HG03025 (cell line): Measurements from ENCODE around the gene FHOD3.
"Not testable (repeated sequence)": the region's sequence is repeated elsewhere in the genome, so short reads cannot be mapped to it uniquely, and the experiment has no call there.

ENCODE experiments used
- ATAC-seq: cut with Tn5 transposase; IDR thresholded peaks from one replicate; pipeline ENCODE4 v1.9.1; 2021; ENCODE audit warnings: mild to moderate bottlenecking, moderate library complexity; ENCODE audit not compliant: unreplicated experiment, low FRiP score

The FHOD3 gene

DNA sequence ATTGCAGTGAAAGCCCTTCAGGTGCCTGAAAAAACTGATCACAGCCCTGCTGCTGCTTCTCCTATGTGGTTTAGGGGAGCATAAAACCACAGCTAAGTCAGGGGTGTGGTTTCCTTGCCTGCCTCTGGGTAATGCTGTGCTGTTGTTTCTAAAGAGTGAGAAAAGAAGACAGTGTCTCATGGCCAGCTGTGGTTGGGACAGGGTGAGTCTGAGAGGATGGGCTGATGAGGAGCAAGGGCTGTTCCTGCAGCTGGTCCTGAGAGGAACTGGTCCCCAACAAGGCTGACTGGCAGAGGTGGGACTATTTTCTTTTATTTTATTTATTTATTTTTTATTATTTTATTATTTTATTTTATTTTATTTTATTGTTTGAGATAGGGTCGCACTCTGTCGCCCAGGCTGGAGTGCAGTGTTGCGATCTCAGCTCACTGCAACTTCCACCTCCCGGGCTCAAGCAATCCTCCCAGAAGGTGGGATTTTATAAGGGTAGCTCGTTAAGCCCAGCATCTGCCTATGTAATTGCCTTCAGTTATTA is 236.7 kb downstream of the FHOD3 start:
- ATAC-seq, result no peak

DNA sequence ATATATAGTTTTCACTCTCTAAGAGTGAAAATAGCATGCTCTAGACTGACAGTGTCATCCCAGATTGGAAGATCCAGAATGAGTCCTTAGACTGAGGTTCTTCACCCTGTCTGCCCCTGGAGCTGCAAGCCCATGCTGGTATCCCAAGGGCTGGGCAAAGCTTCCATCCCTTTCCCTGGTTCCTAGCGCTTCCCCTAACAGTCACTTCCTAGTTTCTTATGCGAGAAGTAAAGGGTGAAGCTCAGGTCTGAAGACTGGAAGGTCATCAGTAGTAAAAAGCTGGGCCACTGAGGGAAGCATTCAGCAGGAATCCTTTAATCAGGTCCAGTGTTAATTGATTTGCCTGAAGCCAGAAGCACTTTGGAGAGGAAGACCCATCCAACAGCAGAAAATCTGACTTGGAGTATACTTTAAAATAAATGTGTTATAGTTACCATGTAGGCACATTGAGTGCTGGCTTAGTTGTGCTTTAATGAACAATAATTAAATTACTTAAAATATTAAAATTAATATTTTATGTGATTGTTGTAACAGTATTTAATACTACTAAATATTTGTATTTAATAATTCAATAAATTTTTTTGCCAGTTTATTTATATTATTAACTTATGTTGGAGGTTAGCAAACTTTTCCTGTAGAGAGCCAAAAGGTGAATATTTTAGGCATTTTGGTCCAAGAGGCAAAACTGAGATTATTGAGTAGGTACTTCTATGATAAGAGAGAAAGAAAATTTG is 237.9 kb downstream of the FHOD3 start:
- ATAC-seq, result no peak

GRCh38 chr18:36536426-36536825 is 238.9 kb downstream of the FHOD3 start:
- no peak for ATAC-seq

- ATAC-seq, result no peak
These were observed 239.8 kb downstream of the FHOD3 start for GRCh38 chr18:36537289-36537688.

DNA sequence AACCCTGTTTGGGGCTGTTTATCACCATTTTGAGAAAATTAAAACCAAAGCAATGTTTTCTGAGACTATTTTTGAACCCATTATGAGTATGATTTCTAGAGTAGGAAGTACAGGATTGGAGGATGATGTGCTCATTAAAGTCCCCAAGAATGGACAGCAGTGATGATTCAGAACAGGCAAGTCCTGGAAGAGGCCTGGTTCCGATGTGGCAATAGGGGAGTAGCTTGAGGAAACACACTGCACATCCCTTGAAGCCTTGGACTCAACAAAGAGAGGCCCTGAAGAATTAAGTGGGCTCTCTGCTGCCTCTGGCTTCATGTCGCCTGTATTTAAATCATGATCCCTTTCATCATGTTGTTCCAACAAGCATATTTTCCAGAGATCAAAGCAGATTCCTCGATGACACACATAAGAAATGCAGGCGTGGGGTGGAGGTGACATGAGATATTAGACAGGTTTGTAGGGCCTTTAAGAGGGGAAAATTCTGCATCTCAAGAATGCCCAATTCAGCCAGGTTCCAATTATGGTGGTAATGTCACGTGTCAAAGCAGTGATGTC is 242.2 kb downstream of the FHOD3 start:
- no peak for ATAC-seq

GRCh38 chr18:36543030-36543429 is 245.5 kb downstream of the FHOD3 start:
- ATAC-seq, result no peak

- no peak for ATAC-seq
These were observed 246.6 kb downstream of the FHOD3 start for GRCh38 chr18:36543991-36544725.

GRCh38 chr18:36545821-36546427 is 248.4 kb downstream of the FHOD3 start:
- no peak for ATAC-seq

GRCh38 chr18:36546876-36547275 is 249.4 kb downstream of the FHOD3 start:
- no peak for ATAC-seq

- no peak for ATAC-seq
These were observed 250.0 kb downstream of the FHOD3 start for GRCh38 chr18:36547544-36547943.

DNA sequence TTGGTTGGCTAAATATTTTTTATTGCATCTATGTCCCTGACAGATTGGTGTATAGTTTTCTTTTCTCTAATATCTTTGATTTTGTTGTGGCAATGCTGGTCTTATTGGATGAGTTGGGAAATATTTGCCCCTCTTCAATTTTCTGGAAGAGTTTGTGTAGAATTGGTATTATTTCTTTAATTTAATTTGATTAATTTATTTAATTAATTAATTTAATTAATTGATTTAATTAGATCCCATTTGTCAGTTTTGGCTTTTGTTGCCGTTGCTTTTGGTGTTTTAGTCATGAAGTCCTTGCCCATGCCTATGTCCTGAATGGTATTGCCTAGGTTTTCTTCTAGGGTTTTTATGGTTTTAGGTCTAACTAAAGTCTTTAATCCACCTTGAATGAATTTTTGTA is 253.8 kb downstream of the FHOD3 start:
- ATAC-seq, result not testable (repeated sequence)

- ATAC-seq, result no peak
These were observed 260.7 kb downstream of the FHOD3 start for GRCh38 chr18:36558234-36558633.

DNA sequence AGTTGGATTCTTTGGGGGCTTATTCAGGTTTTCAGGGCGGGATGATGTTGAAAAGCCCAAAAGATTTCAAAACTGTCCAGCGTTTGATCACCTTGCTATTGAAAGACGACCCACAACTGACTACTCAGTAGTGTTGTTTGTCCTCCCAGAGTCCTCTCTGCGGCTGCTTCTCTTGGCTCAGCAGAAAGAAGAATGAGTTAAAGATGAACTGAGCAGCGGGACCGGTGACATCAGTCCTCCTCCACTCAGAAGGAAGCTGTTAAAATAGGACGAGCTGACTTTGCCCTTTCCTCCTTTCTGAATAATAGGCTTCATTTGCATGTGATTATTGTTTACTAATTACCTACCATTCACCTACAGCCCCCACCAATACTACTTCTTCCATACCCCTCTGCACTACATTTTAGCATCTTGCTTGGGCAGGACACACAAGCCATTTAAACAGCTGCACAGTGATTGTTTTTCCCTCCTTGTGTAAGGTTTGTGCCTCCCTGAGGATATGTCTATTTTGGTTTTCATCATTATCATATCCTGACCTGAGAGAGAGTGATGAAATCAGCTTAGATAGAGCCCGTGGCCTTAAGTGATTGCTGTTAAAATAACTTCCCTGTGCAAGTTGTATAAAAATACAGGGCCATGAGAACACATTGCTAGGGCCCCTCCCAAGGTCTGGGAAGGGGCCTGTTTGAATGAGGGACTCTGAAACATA is 261.8 kb downstream of the FHOD3 start:
- no peak for ATAC-seq

DNA sequence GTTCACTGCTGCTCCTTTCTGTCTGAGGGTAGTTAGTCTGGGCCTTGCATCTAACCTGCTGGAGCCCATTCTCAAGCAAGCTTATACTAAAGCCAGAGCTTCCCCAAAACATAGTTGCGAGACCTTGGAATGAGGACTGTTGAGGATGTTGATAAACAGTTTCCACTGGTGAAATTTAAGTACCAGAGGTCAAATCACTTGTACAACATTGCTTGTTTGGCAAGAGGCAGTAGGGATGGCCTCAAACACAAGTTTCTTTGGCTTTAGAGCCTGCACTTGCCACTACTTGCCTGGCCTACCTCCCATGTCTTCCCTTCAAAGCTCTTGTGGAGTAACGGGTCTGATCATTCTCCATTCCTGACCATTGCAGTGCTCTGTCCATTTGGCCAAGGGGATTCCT is 262.7 kb downstream of the FHOD3 start:
- ATAC-seq, result no peak

DNA sequence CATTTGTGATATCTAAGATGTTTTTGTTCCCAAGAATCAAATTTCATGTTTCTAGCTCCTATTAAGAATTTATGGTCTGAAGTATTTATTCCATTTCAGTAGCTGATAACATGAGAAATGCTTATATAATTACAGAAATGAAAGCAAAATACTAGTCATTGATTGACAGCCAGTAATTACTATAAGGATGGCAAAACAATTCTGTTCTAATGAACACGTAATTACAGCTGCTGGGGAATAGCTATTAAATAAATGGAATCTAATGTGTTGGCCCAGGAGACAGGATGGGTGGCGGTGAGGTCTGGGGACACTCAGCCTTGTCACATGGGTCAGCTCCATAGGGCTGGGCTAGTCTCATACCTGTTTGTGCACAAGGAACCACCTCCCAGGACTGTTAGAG is 263.5 kb downstream of the FHOD3 start:
- no peak for ATAC-seq

DNA sequence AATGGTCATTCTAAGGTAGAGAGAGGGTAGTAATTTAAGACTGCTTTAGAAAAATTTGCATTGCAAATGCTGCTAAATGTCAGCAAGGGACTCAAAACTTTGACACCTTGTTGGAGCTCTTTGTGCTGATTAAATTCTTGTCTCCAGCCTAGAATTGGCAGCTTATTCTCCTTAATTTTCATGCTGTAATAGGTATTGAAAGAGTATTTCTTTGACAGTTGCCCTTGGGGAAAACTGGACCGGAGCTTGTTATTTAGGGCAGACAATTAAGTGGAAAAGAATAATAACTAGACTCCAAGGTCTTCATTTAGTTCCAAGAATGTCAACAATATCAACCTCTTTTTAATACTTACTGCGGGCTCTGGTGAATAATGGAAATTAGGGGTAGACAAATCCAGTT is 267.3 kb downstream of the FHOD3 start:
- no peak for ATAC-seq

GRCh38 chr18:36567800-36568199 is 270.3 kb downstream of the FHOD3 start:
- no peak for ATAC-seq

DNA sequence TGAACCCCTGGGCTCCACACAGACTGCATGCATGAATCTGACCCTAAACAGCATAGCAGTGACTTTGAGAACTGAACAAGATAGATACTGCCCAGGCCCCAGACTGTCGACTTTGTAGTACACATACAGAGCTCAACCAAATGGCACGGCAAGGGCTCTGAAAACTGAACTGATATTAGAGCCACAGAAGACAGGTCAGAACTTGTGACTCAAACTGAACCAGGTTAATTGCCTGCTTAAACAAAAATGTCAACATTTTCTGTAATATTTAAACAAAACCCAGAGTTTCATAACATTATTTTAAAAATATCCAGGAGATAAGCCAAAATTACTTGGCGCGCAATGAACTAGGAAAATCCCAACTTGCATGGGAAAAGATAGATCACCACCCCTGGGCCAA is 271.0 kb downstream of the FHOD3 start:
- ATAC-seq, result no peak

DNA sequence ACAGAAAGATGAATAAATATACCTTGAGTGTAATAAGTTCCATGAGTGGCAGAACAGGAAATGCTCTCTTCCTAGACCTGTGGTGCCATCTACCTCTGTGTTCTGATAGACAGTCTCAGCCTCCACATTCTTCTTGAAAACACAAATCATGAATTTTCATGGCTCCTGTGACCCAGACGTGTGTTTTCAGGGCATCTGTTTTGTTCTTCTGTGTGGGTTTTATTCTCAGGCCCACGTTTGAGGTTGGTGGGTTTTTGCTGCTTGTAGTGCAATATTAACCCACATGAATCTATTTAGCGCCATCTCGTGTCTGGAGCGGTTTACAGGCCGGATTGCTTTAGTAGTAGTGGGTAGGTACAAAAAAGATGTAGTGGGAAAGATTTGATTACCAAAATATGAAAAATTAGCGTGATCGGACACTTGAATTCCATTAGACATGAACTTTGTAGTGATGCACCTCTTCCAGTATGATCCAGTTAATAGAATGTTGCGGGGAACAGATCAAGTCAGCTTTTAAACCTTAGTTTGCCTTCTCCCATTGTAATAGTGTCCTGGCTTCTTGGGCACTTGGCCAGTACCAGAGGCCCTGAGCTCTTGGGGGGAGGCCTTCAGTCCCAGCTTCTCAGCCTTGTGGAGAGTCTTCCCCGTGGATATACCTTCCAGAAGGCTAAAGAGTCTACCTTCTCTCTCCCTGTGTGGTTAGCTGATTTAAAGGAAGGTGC is 274.8 kb downstream of the FHOD3 start:
- no peak for ATAC-seq

DNA sequence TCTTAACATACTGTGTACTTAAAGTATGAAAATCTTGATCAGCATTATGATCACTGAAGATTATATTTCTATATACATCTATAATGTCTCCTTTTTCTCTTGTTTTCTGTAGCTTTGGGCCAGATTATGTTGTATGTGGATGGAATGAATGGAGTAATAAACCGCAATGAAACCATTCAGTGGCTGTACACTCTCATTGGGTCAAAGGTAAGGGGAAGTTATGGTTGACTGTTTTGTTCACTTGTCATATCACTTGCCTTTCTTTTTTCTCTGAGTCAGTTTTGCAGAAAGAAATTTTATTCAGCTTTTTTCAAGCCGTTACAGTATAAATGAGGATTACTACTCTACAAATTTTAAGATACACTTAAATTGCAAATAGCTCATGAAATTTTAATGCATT is 278.8 kb downstream of the FHOD3 start:
- no peak for ATAC-seq
